H1 (cell line): ENCODE results near the gene DPYSL4. TPM values are rescaled to one million over a fixed set of nuclear protein-coding genes. Genes with fewer than 3 reads are reported as not detected.

Source experiments
- EGR1 ChIP-seq: IDR thresholded peaks from 2 replicates; pipeline ENCODE4 v1.6.1; 2011; ENCODE audit warnings: low read depth, low read length, borderline replicate concordance
- MAX ChIP-seq: IDR thresholded peaks from 2 replicates; pipeline ENCODE4 v1.6.1; 2012; ENCODE audit warnings: inconsistent platforms
- PHF8 ChIP-seq: fragments of 200-600 bp; sonication (generic); conservative IDR thresholded peaks from 2 replicates; pipeline ENCODE4 v1.7.1; 2012; ENCODE audit warnings: low read depth, mild to moderate bottlenecking, inconsistent platforms, low read length, moderate library complexity
- SIX5 ChIP-seq: IDR thresholded peaks from 2 replicates; pipeline ENCODE4 v1.6.1; 2011; ENCODE audit warnings: mild to moderate bottlenecking, low read depth, low read length
- TBP ChIP-seq: IDR thresholded peaks from 2 replicates; pipeline ENCODE4 v1.6.1; 2011; ENCODE audit warnings: low read depth, low read length, improper control_type of control experiment
- YY1 ChIP-seq: IDR thresholded peaks from 2 replicates; pipeline ENCODE4 v1.6.1; 2011; ENCODE audit warnings: low read depth, mild to moderate bottlenecking, low read length
- polyA plus RNA-seq, 7 experiments: library from polyadenylated mRNA; depleted of rRNA in 3 of 7; stranded (reverse) in 5 of 7; unstranded in 2 of 7; fragments of >200 nt in 5 of 7; fragments of 200-250 nt in 2 of 7; gene quantifications; 1 replicate in 5 of 7; 2 replicates in 1 of 7; 4 replicates in 1 of 7; pipeline versions ENCODE4 v1.2.1 to v1.2.3, GENCODE V29; 2011 to 2013; ENCODE audit warnings: missing spikeins in 2 of 7, mixed read lengths in 2 of 7
- total RNA-seq: library from RNA; stranded (reverse); fragmentation: NEBNext Ultra II Directional; extraction: Animal tissue kit (Norgen Biotek cat#: 25700); gene quantifications from 2 replicates; pipeline ENCODE4 v1.2.1, GENCODE V29; 2021

DPYSL4 gene
- total and polyA plus RNA-seq, 2 of the 8 experiments (the other 6 are each of a cell fraction or from before 2014, with no cell fraction given) = 12.9 to 15.2 TPM

GRCh38 chr10:132168571-132169030, 18.1 kb upstream of the DPYSL4 start (continued):
- no peak for TF ChIP-seq YY1
- TF ChIP-seq TBP = no peak
- TF ChIP-seq EGR1 = no peak
- TF ChIP-seq PHF8 = no peak
- no peak for TF ChIP-seq MAX
- no peak for TF ChIP-seq SIX5
